NB4 (cell line): ENCODE data around the gene DNAAF5.

Source experiments
- DNase-seq: peaks from one replicate; pipeline ENCODE4 v3.0.0; 2010; ENCODE audit warnings: low read depth
- H3K4me3 ChIP-seq: one replicate; pipeline ENCODE4 v1.5.1; 2011; ENCODE audit warnings: mild to moderate bottlenecking, low read depth, low read length, moderate library complexity
- MYC ChIP-seq: IDR thresholded peaks from 2 replicates; pipeline ENCODE4 v1.6.1; 2011; ENCODE audit warnings: low read depth, low read length
- POLR2A ChIP-seq: IDR thresholded peaks from 2 replicates; pipeline ENCODE4 v1.6.1; 2011; ENCODE audit warnings: mild to moderate bottlenecking; ENCODE audit not compliant: insufficient read length; ENCODE audit errors: extremely low read depth
- TF ChIP-seq, protein P1 (sequence below): IDR thresholded peaks from one replicate; pipeline ENCODE4 v1.5.1; 2012; ENCODE audit warnings: low read depth, low read length
- TF ChIP-seq, protein P2 (sequence below): IDR thresholded peaks from 2 replicates; pipeline ENCODE4 v1.6.1; 2011; ENCODE audit warnings: low read depth, low read length

DNAAF5 gene

DNA sequence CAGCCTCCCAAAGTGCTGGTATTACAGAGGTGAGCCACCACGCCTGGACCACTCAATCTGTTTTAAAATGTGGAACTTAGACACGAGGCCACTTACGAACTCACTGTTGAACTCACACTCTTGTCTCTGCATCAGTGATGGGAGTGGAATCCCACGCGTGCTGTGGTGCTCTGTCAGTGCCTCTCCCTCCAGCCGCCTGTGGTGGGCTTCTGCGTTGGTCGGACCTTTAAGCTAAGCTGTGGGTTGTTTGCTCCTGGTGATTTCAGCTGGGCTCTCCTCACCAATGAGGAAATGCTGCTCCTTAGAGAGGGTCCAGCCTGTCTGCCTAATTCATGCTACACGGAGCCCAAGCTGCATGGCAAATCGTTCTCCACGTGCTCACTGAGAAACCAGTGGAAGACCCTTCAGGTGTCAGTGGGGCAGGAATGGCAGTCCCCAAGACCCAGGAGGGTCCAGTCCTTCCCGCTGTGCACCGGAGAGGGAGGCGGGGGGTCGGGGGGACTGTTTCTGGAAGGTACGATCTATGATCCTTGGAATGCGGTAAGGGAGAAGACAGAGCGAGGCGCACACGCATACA is 18.4 kb downstream of the DNAAF5 start:
- TF ChIP-seq POLR2A (no peak), MYC (no peak)
- TF ChIP-seq, protein P1, sequence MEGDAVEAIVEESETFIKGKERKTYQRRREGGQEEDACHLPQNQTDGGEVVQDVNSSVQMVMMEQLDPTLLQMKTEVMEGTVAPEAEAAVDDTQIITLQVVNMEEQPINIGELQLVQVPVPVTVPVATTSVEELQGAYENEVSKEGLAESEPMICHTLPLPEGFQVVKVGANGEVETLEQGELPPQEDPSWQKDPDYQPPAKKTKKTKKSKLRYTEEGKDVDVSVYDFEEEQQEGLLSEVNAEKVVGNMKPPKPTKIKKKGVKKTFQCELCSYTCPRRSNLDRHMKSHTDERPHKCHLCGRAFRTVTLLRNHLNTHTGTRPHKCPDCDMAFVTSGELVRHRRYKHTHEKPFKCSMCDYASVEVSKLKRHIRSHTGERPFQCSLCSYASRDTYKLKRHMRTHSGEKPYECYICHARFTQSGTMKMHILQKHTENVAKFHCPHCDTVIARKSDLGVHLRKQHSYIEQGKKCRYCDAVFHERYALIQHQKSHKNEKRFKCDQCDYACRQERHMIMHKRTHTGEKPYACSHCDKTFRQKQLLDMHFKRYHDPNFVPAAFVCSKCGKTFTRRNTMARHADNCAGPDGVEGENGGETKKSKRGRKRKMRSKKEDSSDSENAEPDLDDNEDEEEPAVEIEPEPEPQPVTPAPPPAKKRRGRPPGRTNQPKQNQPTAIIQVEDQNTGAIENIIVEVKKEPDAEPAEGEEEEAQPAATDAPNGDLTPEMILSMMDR = no peak
- TF ChIP-seq, protein P2, sequence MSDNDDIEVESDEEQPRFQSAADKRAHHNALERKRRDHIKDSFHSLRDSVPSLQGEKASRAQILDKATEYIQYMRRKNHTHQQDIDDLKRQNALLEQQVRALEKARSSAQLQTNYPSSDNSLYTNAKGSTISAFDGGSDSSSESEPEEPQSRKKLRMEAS = no peak
- DNase-seq = no peak

DNA sequence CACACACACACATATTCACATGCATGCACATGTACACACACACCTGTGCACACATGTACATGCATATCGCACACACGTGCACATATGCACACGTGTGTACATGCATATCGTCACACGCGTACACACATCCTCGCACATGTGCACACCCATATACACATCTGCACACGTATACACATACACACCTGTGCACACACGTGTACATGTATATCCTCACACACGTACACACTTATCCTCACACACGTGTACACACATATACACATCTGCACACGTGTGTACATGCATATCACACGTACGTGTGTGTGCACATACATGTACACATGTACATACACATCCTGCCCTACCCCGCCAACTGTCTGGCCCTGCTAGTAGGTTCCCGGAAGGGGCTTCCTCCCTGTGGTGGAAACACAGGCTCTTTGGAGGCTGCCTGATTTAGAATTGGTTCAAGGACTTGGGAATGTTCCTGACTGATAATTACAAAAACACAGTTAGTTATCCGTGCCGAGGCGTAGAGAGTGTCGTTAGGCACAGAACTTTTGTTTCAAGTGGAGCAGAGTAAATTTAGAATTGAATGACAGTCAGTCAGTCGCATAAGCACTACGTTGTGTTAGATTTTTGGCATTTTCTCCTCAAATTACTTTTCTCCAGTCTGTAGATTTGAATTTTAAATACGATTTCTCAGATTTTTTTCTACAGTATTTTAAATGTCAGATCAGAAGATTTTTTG is 19.1 kb downstream of the DNAAF5 start:
- TF ChIP-seq, protein P2 = no peak
- TF ChIP-seq, protein P1 = no peak
- DNase-seq = no peak

More for the DNA sequence above, 18.4 kb downstream of the DNAAF5 start:
- H3K4me3 ChIP-seq = no peak overlapping the region

DNA sequence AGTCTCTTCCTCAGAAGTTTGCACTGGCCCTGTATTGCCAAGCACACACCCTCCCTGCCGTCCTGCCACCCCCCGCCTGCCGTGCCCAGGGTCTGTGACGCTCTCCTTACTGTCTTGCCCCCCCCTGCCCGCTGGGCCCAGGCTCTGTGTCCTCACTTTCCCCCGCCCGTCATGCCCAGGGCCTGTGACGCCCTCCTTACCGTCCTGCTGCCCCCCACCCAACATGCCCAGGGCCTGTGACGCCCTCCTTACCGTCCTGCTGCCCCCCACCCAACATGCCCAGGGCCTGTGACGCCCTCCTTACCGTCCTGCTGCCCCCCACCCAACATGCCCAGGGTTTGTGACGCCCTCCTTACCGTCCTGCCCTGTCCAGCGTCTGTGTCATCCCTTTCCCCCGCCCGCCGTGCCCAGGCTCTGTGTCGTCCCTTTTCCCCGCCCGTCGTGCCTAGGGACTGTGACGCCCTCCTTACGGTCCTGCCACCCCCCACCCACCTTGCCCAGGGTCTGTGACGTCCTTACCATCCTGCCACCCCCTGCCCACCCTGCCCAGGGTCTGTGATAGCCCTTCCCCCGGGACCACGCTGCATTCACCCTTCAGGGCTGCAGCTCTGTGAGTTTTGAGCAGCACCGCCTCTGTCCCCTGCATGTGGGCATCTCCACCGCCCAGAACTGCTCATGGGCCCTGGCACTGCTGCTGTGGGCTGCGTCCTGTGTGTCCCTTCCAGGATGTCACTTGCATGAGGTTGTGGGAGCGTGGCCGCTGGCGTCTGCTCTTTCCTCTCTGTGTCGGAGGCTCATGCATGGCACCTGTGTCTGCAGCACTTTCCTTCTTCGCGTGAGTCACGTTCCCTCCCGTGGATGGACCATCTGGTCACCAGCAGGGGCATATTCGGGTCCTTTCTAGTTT is 19.9 kb downstream of the DNAAF5 start:
- TF ChIP-seq, protein P2 = no peak
- TF ChIP-seq POLR2A (no peak), MYC (no peak)
- TF ChIP-seq, protein P1 = no peak
- DNase-seq = no peak
- H3K4me3 ChIP-seq = no peak overlapping the region

More for the DNA sequence above, 19.1 kb downstream of the DNAAF5 start:
- H3K4me3 ChIP-seq = no peak overlapping the region

DNA sequence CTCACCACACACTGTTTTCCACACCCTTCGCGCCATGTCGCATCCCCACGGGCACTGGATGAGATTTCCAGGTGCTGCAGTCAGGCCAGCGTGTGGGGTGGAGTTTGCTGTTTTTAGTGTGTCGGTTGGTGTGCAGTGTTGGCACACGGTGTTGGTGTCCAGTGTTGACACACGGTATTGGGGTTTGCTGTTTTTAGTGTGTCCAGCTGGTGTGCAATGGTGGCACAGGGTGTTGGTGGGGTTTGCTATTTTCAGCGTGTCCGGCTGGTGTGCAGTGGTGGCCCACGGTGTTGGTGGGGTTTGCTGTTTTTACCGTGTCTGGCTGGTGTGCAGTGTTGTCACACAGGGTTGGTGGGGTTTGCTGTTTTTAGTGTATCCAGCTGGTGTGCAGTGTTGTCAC is 20.7 kb downstream of the DNAAF5 start:
- no peak for DNase-seq
- no peak overlapping the region for H3K4me3 ChIP-seq
- no peak for TF ChIP-seq POLR2A
- TF ChIP-seq, protein P2 = no peak
- TF ChIP-seq, protein P1 = no peak
- no peak for TF ChIP-seq MYC

DNA sequence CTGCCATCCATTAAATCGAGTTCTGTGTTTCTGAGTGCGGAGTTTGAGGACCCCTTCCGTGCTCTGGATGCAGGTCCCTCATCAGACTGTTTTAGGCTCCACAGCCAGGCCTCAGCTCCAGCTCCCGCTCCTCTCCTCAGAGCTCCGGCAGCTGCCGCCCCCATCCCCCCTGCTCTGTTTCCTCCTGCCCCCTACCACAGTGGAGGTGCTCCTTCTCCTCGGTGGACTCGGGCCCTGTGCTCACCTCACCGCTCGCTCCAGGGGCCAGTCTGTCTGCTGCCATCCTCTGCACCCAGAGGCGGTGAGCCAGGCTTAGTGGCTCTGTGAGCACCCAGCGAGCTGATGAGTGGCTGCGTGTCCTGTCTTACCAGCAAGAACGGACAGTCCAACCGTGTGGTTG is 21.9 kb downstream of the DNAAF5 start:
- TF ChIP-seq, protein P2 = no peak
- TF ChIP-seq MYC (no peak), POLR2A (no peak)
- TF ChIP-seq, protein P1 = no peak
- H3K4me3 ChIP-seq = no peak overlapping the region
- DNase-seq = no peak
